Activated CD4-positive, alpha-beta T cell treated with anti-CD3 and anti-CD28 coated beads for 4 hours (primary cell): ENCODE results near the gene PGBD1.

Experiments
- DNase-seq, 2 donors: peaks; one replicate each; pipeline ENCODE4 v3.0.0-alpha.2; 2020

The PGBD1 gene

GRCh38 chr6:28281288-28282064 is at the start of gene PGBD1:
Gene PGBD1 (plus strand): TSS chr6:28281572. CDS start chr6:28283814, 2,242 bp downstream.
- DNase-seq: peak; percentile 23 to 26

GRCh38 chr6:28232785-28233184 is 48.6 kb upstream of the PGBD1 start:
- DNase-seq: no peak

- DNase-seq: no peak
Observed at GRCh38 chr6:28235912-28236452, 45.4 kb upstream of the PGBD1 start.

- DNase-seq: no peak
Observed at GRCh38 chr6:28239636-28240035, 41.7 kb upstream of the PGBD1 start.

GRCh38 chr6:28240471-28240870 is 40.9 kb upstream of the PGBD1 start:
- DNase-seq: no peak

GRCh38 chr6:28243946-28244345 is 37.4 kb upstream of the PGBD1 start:
- no peak for DNase-seq

GRCh38 chr6:28245206-28245941 is 36.0 kb upstream of the PGBD1 start:
- DNase-seq: no peak

- DNase-seq: no peak
Observed at GRCh38 chr6:28248916-28249315, 32.5 kb upstream of the PGBD1 start.

- no peak for DNase-seq
Observed at GRCh38 chr6:28250747-28251146, 30.6 kb upstream of the PGBD1 start.

GRCh38 chr6:28251661-28252008 is 29.7 kb upstream of the PGBD1 start:
- peak; percentile 6 to 16 for DNase-seq

- peak; percentile 78 to 85 for DNase-seq
Observed at GRCh38 chr6:28252009-28252975, 29.1 kb upstream of the PGBD1 start, which contains the start of gene ZKSCAN4. Gene ZKSCAN4 (minus strand): TSS chr6:28252269. CDS start chr6:28251980, 289 bp downstream.

- no peak for DNase-seq
Observed at GRCh38 chr6:28254121-28254519, 27.3 kb upstream of the PGBD1 start.

- no peak for DNase-seq
Observed at GRCh38 chr6:28257042-28257441, 24.3 kb upstream of the PGBD1 start.

- DNase-seq: peak; percentile 56 to 68
Observed at GRCh38 chr6:28258877-28259777, 22.2 kb upstream of the PGBD1 start, which contains the start of gene NKAPL. Gene NKAPL (plus strand): TSS chr6:28259297. CDS start chr6:28259372, 75 bp downstream.

- DNase-seq: no peak
Observed at GRCh38 chr6:28263922-28264321, 17.4 kb upstream of the PGBD1 start.

GRCh38 chr6:28264834-28265401 is 16.5 kb upstream of the PGBD1 start:
- DNase-seq: no peak

- DNase-seq: no peak
Observed at GRCh38 chr6:28266563-28266961, 14.8 kb upstream of the PGBD1 start.

GRCh38 chr6:28266962-28267694 is 14.2 kb upstream of the PGBD1 start, which contains the start of gene ZSCAN26:
Gene ZSCAN26 (plus strand): TSS chr6:28267143. CDS start chr6:28271920, 4,777 bp downstream.
- peak; percentile 77 to 89 for DNase-seq

GRCh38 chr6:28267695-28268059 is 13.7 kb upstream of the PGBD1 start:
- DNase-seq: no peak

GRCh38 chr6:28269492-28269891 is 11.9 kb upstream of the PGBD1 start:
- DNase-seq: peak in 1 of 2 donors; percentile 4
